Activated naive CD4-positive, alpha-beta T cell treated with anti-CD3 and anti-CD28 coated beads for 36 hours (primary cell): ENCODE measurements around the gene ITPKC. TPM values are rescaled to one million over a fixed set of nuclear protein-coding genes. Genes with fewer than 3 reads are reported as not detected.

Experiments
- CTCF ChIA-PET: fragments of 350-600 bp; sonication (Branson Sonifier 250); formaldehyde crosslinking; loops from one replicate; lab custom pipeline; 2021; ENCODE audit warnings: antibody characterized with exemption; lab: Charles Lee
- DNase-seq: peaks from one replicate; pipeline ENCODE4 v3.0.0-alpha.2; 2020
- H3K27ac Mint-ChIP-seq: one replicate; pipeline ENCODE4 v1.8.0; 2021; ENCODE audit warnings: mild to moderate bottlenecking, mixed read lengths
- H3K27me3 Mint-ChIP-seq: one replicate; pipeline ENCODE4 v1.8.0; 2021; ENCODE audit warnings: low read depth, mixed read lengths
- H3K36me3 Mint-ChIP-seq: one replicate; pipeline ENCODE4 v1.8.0; 2021; ENCODE audit warnings: low read depth, mixed read lengths
- H3K4me1 Mint-ChIP-seq: one replicate; pipeline ENCODE4 v1.8.0; 2021; ENCODE audit warnings: low read depth, mixed read lengths
- H3K4me3 Mint-ChIP-seq: one replicate; pipeline ENCODE4 v1.8.0; 2021; ENCODE audit warnings: mild to moderate bottlenecking, moderate library complexity, mixed read lengths
- H3K9me3 Mint-ChIP-seq: one replicate; pipeline ENCODE4 v1.8.0; 2021; ENCODE audit warnings: mixed read lengths
- intact Hi-C: fragments of 100-400 bp; cut with micrococcal nuclease; formaldehyde crosslinking; loops from one replicate; pipeline ENCODE4 v1.15.1; 2023
- total RNA-seq, 2 experiments: library from RNA; stranded (reverse); gene quantifications; one replicate each; pipeline ENCODE4 v1.2.3, GENCODE V29; 2021

The ITPKC gene
- total RNA-seq, 2 experiments from 2014 or later: 4.4 to 4.7 TPM

- Mint-ChIP-seq H3K9me3 (no peaks in the 10 kb centered on the region), H3K36me3 (no peaks in the 10 kb centered on the region), H3K4me1 (peaks cover 7% of the 10 kb centered on the region), H3K4me3 (peak overlapping the region; percentile 87), H3K27ac (peak overlapping the region; percentile 95), H3K27me3 (no peaks in the 10 kb centered on the region)
- intact Hi-C loops: loop anchor here (2.0 kb wide), 2 partner anchors 29 to 77 kb away; no protein-coding TSS in a partner anchor
- CTCF ChIA-PET: interaction anchor here (1.3 kb wide), 1 partner anchor 57 kb away, joined by 3 read pairs; no protein-coding TSS in a partner anchor
- DNase-seq: peak; percentile 48
Observed at GRCh38 chr19:40691421-40692211, 25.3 kb upstream of the ITPKC start.

- CTCF ChIA-PET: no interaction called here
- no peaks in the 10 kb centered on the region for H3K36me3 Mint-ChIP-seq
- H3K4me1 Mint-ChIP-seq: peaks cover 7% of the 10 kb centered on the region
- H3K9me3 Mint-ChIP-seq: no peaks in the 10 kb centered on the region
- no peak overlapping the region for H3K4me3 Mint-ChIP-seq
- intact Hi-C loops: no loop called here
- H3K27ac Mint-ChIP-seq: peak overlapping the region; percentile 28
- no peak for DNase-seq
- H3K27me3 Mint-ChIP-seq: no peaks in the 10 kb centered on the region
Observed at GRCh38 chr19:40692212-40692551, 24.7 kb upstream of the ITPKC start.

- DNase-seq: no peak
- peaks cover 1% of the 10 kb centered on the region for H3K36me3 Mint-ChIP-seq
- no peak overlapping the region for H3K4me3 Mint-ChIP-seq
- CTCF ChIA-PET: no interaction called here
- H3K27ac Mint-ChIP-seq: peak overlapping the region; percentile 19
- peaks cover 7% of the 10 kb centered on the region for H3K4me1 Mint-ChIP-seq
- no peaks in the 10 kb centered on the region for H3K27me3 Mint-ChIP-seq
- intact Hi-C loops: no loop called here
- no peaks in the 10 kb centered on the region for H3K9me3 Mint-ChIP-seq
Observed at GRCh38 chr19:40693150-40693788, 23.6 kb upstream of the ITPKC start.

GRCh38 chr19:40693896-40694295 lies 23.0 kb upstream of the ITPKC start:
- intact Hi-C loops: no loop called here
- peaks cover 1% of the 10 kb centered on the region for H3K36me3 Mint-ChIP-seq
- H3K4me3 Mint-ChIP-seq: no peak overlapping the region
- CTCF ChIA-PET: no interaction called here
- H3K27me3 Mint-ChIP-seq: no peaks in the 10 kb centered on the region
- no peak for DNase-seq
- no peak overlapping the region for H3K27ac Mint-ChIP-seq
- H3K9me3 Mint-ChIP-seq: no peaks in the 10 kb centered on the region
- H3K4me1 Mint-ChIP-seq: peaks cover 7% of the 10 kb centered on the region

- no peak for DNase-seq
- peaks cover 1% of the 10 kb centered on the region for H3K36me3 Mint-ChIP-seq
- CTCF ChIA-PET: no interaction called here
- H3K4me3 Mint-ChIP-seq: no peak overlapping the region
- H3K27ac Mint-ChIP-seq: no peak overlapping the region
- H3K9me3 Mint-ChIP-seq: no peaks in the 10 kb centered on the region
- intact Hi-C loops: no loop called here
- peaks cover 6% of the 10 kb centered on the region for H3K4me1 Mint-ChIP-seq
- H3K27me3 Mint-ChIP-seq: no peaks in the 10 kb centered on the region
Observed at GRCh38 chr19:40695881-40696280, 21.0 kb upstream of the ITPKC start.

- Mint-ChIP-seq H3K4me3 (no peak overlapping the region), H3K27ac (no peak overlapping the region), H3K9me3 (no peaks in the 10 kb centered on the region), H3K27me3 (no peaks in the 10 kb centered on the region), H3K36me3 (peaks cover 7% of the 10 kb centered on the region), H3K4me1 (no peaks in the 10 kb centered on the region)
- CTCF ChIA-PET: interaction anchor here (1.0 kb wide), 1 partner anchor 111 kb away, joined by 3 read pairs; no protein-coding TSS in a partner anchor
- DNase-seq: no peak
- intact Hi-C loops: no loop called here
Observed at GRCh38 chr19:40697007-40697406, 19.9 kb upstream of the ITPKC start.

GRCh38 chr19:40700083-40700482 lies 16.8 kb upstream of the ITPKC start:
- no peaks in the 10 kb centered on the region for H3K9me3 Mint-ChIP-seq
- H3K36me3 Mint-ChIP-seq: peaks cover 20% of the 10 kb centered on the region
- DNase-seq: no peak
- no peak overlapping the region for H3K27ac Mint-ChIP-seq
- intact Hi-C loops: no loop called here
- CTCF ChIA-PET: no interaction called here
- no peak overlapping the region for H3K4me3 Mint-ChIP-seq
- no peaks in the 10 kb centered on the region for H3K27me3 Mint-ChIP-seq
- H3K4me1 Mint-ChIP-seq: no peaks in the 10 kb centered on the region

- H3K9me3 Mint-ChIP-seq: no peaks in the 10 kb centered on the region
- no peaks in the 10 kb centered on the region for H3K4me1 Mint-ChIP-seq
- DNase-seq: no peak
- intact Hi-C loops: no loop called here
- H3K27ac Mint-ChIP-seq: no peak overlapping the region
- H3K27me3 Mint-ChIP-seq: no peaks in the 10 kb centered on the region
- peaks cover 26% of the 10 kb centered on the region for H3K36me3 Mint-ChIP-seq
- no peak overlapping the region for H3K4me3 Mint-ChIP-seq
- CTCF ChIA-PET: interaction anchor here (0.6 kb wide), 1 partner anchor 677 kb away, joined by 3 read pairs; no protein-coding TSS in a partner anchor
Observed at GRCh38 chr19:40701758-40702157, 15.2 kb upstream of the ITPKC start.

GRCh38 chr19:40702337-40703012 lies 14.4 kb upstream of the ITPKC start:
- CTCF ChIA-PET: interaction anchor here (0.5 kb wide), 1 partner anchor 563 kb away, joined by 3 read pairs; no protein-coding TSS in a partner anchor

GRCh38 chr19:40703029-40703755 lies 13.7 kb upstream of the ITPKC start:
- Mint-ChIP-seq H3K36me3 (peaks cover 26% of the 10 kb centered on the region), H3K27ac (no peak overlapping the region), H3K4me1 (no peaks in the 10 kb centered on the region), H3K4me3 (no peak overlapping the region), H3K9me3 (no peaks in the 10 kb centered on the region), H3K27me3 (no peaks in the 10 kb centered on the region)
- intact Hi-C loops: no loop called here
- DNase-seq: no peak
- CTCF ChIA-PET: interaction anchor here (0.5 to 0.6 kb wide), 2 partner anchors 101 to 563 kb away, joined by 3 read pairs; no protein-coding TSS in a partner anchor

More at GRCh38 chr19:40702337-40703012, 14.4 kb upstream of the ITPKC start:
- no peak for DNase-seq
- Mint-ChIP-seq H3K4me1 (no peaks in the 10 kb centered on the region), H3K27me3 (no peaks in the 10 kb centered on the region), H3K27ac (no peak overlapping the region), H3K36me3 (peaks cover 26% of the 10 kb centered on the region), H3K4me3 (no peak overlapping the region), H3K9me3 (no peaks in the 10 kb centered on the region)
- intact Hi-C loops: no loop called here

- H3K9me3 Mint-ChIP-seq: no peaks in the 10 kb centered on the region
- CTCF ChIA-PET: interaction anchor here (1.0 kb wide), 1 partner anchor 102 kb away, joined by 3 read pairs; no protein-coding TSS in a partner anchor
- no peak overlapping the region for H3K4me3 Mint-ChIP-seq
- H3K27ac Mint-ChIP-seq: no peak overlapping the region
- peaks cover 33% of the 10 kb centered on the region for H3K36me3 Mint-ChIP-seq
- H3K27me3 Mint-ChIP-seq: no peaks in the 10 kb centered on the region
- no peak for DNase-seq
- no peaks in the 10 kb centered on the region for H3K4me1 Mint-ChIP-seq
- intact Hi-C loops: no loop called here
Observed at GRCh38 chr19:40704491-40705361, 12.2 kb upstream of the ITPKC start.
